ENCODE measurements around the gene FAM43B.
A peak's percentile ranks its signal among the peaks of the same experiment; 100 is the strongest.

Gene FAM43B

GRCh38 chr1:20552728-20553445 lies 514 bp downstream of the FAM43B start:
- DNase-seq = no peak

GRCh38 chr1:20555025-20555757 lies 2.8 kb downstream of the FAM43B start:
- no peak for DNase-seq

GRCh38 chr1:20555758-20556120 lies 3.4 kb downstream of the FAM43B start:
- DNase-seq = no peak

GRCh38 chr1:20558191-20558590 lies 5.8 kb downstream of the FAM43B start:
- peak; percentile 38 to 47 for DNase-seq

- no peak for DNase-seq
Measured at GRCh38 chr1:20560966-20561365, 8.6 kb downstream of the FAM43B start.

GRCh38 chr1:20565234-20565633 lies 12.9 kb downstream of the FAM43B start:
- DNase-seq = no peak

GRCh38 chr1:20569523-20570098 lies 17.2 kb downstream of the FAM43B start:
- DNase-seq = no peak

- no peak for DNase-seq
Measured at GRCh38 chr1:20571427-20571826, 19.1 kb downstream of the FAM43B start.

GRCh38 chr1:20573987-20574386 lies 21.6 kb downstream of the FAM43B start:
- no peak for DNase-seq

GRCh38 chr1:20574686-20575540 lies 22.5 kb downstream of the FAM43B start:
- peak; percentile 93 to 96 for DNase-seq

GRCh38 chr1:20575541-20576336 lies 23.4 kb downstream of the FAM43B start:
- DNase-seq = no peak

- DNase-seq = no peak
Measured at GRCh38 chr1:20578062-20578461, 25.7 kb downstream of the FAM43B start.

GRCh38 chr1:20578721-20579395 lies 26.5 kb downstream of the FAM43B start:
- DNase-seq = no peak

- DNase-seq = peak in 1 of 2 donors; percentile 36
Measured at GRCh38 chr1:20584890-20585289, 32.5 kb downstream of the FAM43B start.

GRCh38 chr1:20586953-20587660 lies 34.7 kb downstream of the FAM43B start:
- peak; percentile 41 to 47 for DNase-seq

- peak; percentile 84 to 87 for DNase-seq
Measured at GRCh38 chr1:20587661-20588053, 35.3 kb downstream of the FAM43B start.

- peak; percentile 85 to 87 for DNase-seq
Measured at GRCh38 chr1:20588634-20589225, 36.4 kb downstream of the FAM43B start, which contains the start of gene CDA. TSS of gene CDA (plus strand) at chr1:20589097. CDS start at chr1:20589130, 33 bp downstream.

GRCh38 chr1:20589331-20590278 lies 37.2 kb downstream of the FAM43B start:
- DNase-seq = peak; percentile 92 to 95

GRCh38 chr1:20590306-20590777 lies 38.0 kb downstream of the FAM43B start:
- DNase-seq = peak; percentile 96 to 98
